Calu3 (cell line): ENCODE measurements around the gene EPS8L1. TPM values are rescaled to one million over a fixed set of nuclear protein-coding genes. Genes with fewer than 3 reads are reported as not detected.

Experiments
- BruUV-seq: library from RNA; stranded (reverse); fragments of 400-500 nt; replicated peaks from 2 replicates; lab custom pipeline; 2021; lab: Mats Ljungman, UMichigan
- CTCF ChIA-PET: fragments of 300-600 bp; sonication (Branson Sonifier 250); formaldehyde crosslinking; loops from one replicate; lab custom pipeline; 2022; ENCODE audit warnings: antibody characterized with exemption; lab: Charles Lee
- DNase-seq: peaks from one replicate; pipeline ENCODE4 v3.0.0; 2022
- H3K27ac Mint-ChIP-seq: one replicate; pipeline ENCODE4 v1.8.0; 2022; ENCODE audit warnings: mixed read lengths; ENCODE audit not compliant: unreplicated experiment
- H3K27me3 Mint-ChIP-seq: one replicate; pipeline ENCODE4 v1.8.0; 2022; ENCODE audit warnings: mixed read lengths; ENCODE audit not compliant: unreplicated experiment
- H3K36me3 Mint-ChIP-seq: one replicate; pipeline ENCODE4 v1.8.0; 2022; ENCODE audit warnings: mild to moderate bottlenecking, moderate library complexity, mixed read lengths; ENCODE audit not compliant: insufficient read depth, unreplicated experiment
- H3K4me1 Mint-ChIP-seq: one replicate; pipeline ENCODE4 v1.8.0; 2022; ENCODE audit warnings: mild to moderate bottlenecking, low read depth, mixed read lengths; ENCODE audit not compliant: unreplicated experiment
- H3K4me3 Mint-ChIP-seq: one replicate; pipeline ENCODE4 v1.8.0; 2022; ENCODE audit warnings: mild to moderate bottlenecking, low read depth, moderate library complexity, mixed read lengths; ENCODE audit not compliant: unreplicated experiment
- H3K9me3 Mint-ChIP-seq: one replicate; pipeline ENCODE4 v1.8.0; 2022; ENCODE audit warnings: low read depth, mixed read lengths; ENCODE audit not compliant: unreplicated experiment
- intact Hi-C: fragments of 100-400 bp; cut with micrococcal nuclease; formaldehyde crosslinking; loops from one replicate; pipeline ENCODE4 v1.10.0; 2022; ENCODE audit not compliant: unreplicated experiment
- total RNA-seq: library from RNA; stranded (reverse); gene quantifications from 2 replicates; pipeline ENCODE4 v1.2.3, GENCODE V29; 2022
- TF ChIP-seq, protein P1 (sequence below): fragments of 200-600 bp; IDR thresholded peaks from one replicate; pipeline ENCODE4 v1.8.0; 2022; ENCODE audit warnings: antibody characterized with exemption; ENCODE audit not compliant: unreplicated experiment

The EPS8L1 gene
- total RNA-seq, 1 experiment from 2014 or later, result 97.3 TPM

DNA sequence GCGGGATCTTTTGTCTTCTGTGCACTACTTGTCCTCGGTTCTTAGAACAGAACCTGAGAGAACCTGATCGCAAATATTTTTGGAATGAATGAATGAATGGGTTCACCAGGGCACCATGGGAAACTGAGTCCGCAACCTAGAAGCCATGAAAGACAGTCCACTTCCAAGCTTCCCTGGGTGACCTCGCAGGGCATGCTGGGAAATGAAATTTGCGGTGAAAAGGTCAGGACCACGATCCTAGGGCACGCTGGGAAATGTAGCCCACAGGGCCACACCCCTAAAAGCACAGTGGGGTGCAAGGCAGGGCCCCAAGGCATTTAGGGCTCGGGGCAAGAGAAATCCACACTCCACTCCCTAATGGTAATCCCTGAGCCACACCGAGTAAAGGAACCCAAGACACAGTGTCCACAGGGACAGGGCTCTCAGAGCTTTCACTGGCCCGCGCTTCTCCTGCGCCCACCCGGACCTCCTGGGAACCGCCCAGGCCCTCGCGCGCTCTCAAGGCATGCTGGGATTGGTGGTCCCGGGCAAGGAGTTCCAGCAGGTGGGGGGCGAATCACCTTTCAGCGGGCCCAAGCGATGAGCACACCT, 42.8 kb downstream of the EPS8L1 start:
- intact Hi-C loops, result no loop called here
- no TSS peak for BruUV-seq
- TF ChIP-seq, protein P1, sequence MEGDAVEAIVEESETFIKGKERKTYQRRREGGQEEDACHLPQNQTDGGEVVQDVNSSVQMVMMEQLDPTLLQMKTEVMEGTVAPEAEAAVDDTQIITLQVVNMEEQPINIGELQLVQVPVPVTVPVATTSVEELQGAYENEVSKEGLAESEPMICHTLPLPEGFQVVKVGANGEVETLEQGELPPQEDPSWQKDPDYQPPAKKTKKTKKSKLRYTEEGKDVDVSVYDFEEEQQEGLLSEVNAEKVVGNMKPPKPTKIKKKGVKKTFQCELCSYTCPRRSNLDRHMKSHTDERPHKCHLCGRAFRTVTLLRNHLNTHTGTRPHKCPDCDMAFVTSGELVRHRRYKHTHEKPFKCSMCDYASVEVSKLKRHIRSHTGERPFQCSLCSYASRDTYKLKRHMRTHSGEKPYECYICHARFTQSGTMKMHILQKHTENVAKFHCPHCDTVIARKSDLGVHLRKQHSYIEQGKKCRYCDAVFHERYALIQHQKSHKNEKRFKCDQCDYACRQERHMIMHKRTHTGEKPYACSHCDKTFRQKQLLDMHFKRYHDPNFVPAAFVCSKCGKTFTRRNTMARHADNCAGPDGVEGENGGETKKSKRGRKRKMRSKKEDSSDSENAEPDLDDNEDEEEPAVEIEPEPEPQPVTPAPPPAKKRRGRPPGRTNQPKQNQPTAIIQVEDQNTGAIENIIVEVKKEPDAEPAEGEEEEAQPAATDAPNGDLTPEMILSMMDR, result no peak

DNA sequence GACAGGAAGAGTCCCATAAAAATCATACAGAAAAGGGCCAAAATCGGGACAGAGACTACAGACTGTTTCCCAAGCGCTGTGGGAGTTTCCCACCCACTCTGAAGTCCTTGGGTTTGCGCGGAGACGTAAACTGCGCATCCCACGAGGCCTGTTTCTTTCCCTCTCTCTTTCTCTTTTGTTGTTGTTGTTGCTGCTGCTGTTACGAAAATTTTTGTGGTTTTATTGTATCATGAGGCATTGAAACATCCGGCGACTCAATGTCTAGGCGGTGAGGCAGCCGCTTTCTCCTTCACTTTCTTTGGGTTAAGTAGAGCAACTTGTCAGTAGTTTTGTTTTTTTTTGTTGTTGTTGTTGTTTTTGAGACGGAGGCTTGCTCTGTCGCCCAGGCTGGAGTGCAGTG, 43.4 kb downstream of the EPS8L1 start:
- no peak overlapping the region for H3K27ac Mint-ChIP-seq
- CTCF ChIA-PET, result no interaction called here
- H3K4me1 Mint-ChIP-seq, result peaks cover 22% of the 10 kb centered on the region
- TF ChIP-seq, protein P1, result no peak
- no peaks in the 10 kb centered on the region for H3K9me3 Mint-ChIP-seq
- no TSS peak for BruUV-seq
- peaks cover 28% of the 10 kb centered on the region for H3K36me3 Mint-ChIP-seq
- no peak for DNase-seq
- H3K4me3 Mint-ChIP-seq, result no peak overlapping the region
- intact Hi-C loops, result no loop called here
- H3K27me3 Mint-ChIP-seq, result peaks cover 18% of the 10 kb centered on the region

More for the DNA sequence above, 42.8 kb downstream of the EPS8L1 start:
- Mint-ChIP-seq H3K27ac (peak overlapping the region; percentile 81), H3K27me3 (peaks cover 12% of the 10 kb centered on the region), H3K9me3 (no peaks in the 10 kb centered on the region), H3K4me1 (peaks cover 22% of the 10 kb centered on the region), H3K4me3 (peak overlapping the region; percentile 83), H3K36me3 (peaks cover 28% of the 10 kb centered on the region)
- DNase-seq, result no peak
- CTCF ChIA-PET, result interaction anchor here (0.9 to 1.4 kb wide), 2 partner anchors 8 to 28 kb away, joined by 3 to 9 read pairs; no protein-coding TSS in a partner anchor

DNA sequence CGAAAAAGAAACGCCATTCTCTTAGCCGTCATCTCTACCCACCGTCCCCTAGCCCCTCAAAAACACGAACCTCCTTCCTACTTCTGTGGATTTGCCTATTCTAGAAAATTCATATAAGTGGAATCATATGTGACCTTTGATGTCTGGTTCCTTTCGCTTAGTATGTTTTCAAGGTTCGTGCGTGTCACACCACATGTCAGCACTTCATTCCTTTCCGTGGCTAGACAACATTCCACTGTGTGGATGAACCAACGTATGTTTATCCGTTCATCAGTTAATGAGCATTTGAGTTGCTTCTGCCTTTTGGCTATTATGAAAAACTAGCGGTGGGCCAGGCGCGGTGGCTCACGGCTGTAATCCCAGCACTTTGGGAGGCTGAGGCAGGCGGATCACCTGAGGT, 55.8 kb downstream of the EPS8L1 start:
- intact Hi-C loops, result no loop called here
- CTCF ChIA-PET, result no interaction called here
- no peaks in the 10 kb centered on the region for H3K36me3 Mint-ChIP-seq
- no TSS peak for BruUV-seq
- H3K9me3 Mint-ChIP-seq, result no peaks in the 10 kb centered on the region
- peaks cover 34% of the 10 kb centered on the region for H3K27me3 Mint-ChIP-seq
- TF ChIP-seq, protein P1, result no peak
- H3K4me3 Mint-ChIP-seq, result no peak overlapping the region
- DNase-seq, result no peak
- H3K27ac Mint-ChIP-seq, result no peak overlapping the region
- peaks cover 6% of the 10 kb centered on the region for H3K4me1 Mint-ChIP-seq

DNA sequence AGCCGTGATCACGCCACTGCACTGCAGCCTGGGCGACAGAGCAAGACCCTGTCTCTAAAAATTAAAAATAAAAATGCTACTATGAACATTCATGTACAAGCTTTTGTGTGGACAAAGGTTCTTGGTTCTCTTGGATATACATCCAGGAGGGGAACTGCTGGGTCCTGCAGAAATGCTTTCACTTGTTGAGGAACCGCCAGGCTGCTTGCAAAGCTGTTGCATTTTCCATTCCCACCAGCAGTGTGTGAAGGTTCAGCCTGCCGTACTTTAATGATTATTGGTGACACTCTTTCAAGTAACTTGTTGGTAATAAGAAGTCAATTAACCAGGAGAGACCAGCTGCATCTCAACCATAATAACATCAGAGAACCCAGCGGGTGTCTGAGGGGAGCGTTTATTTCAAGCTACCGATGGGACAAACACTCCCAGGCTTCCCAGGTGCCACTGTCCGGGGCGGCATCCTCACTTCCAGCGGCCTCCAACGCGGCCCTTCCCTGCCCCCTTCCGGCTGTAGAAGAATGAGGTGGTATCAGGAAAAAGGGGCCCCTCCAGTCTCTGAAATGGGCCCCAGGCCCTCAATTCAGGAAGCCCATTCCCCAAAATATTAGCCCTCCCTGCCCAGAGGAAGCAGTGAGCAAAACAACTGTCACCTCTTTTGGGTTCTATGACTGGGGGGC, 56.9 kb downstream of the EPS8L1 start:
- Mint-ChIP-seq H3K27me3 (peaks cover 22% of the 10 kb centered on the region), H3K4me1 (no peaks in the 10 kb centered on the region), H3K9me3 (no peaks in the 10 kb centered on the region), H3K4me3 (no peak overlapping the region), H3K27ac (no peak overlapping the region), H3K36me3 (peaks cover 5% of the 10 kb centered on the region)
- BruUV-seq, result no TSS peak
- intact Hi-C loops, result no loop called here
- TF ChIP-seq, protein P1, result no peak
- CTCF ChIA-PET, result interaction anchor here (1.3 kb wide), 1 partner anchor 9 kb away, joined by 3 read pairs; no protein-coding TSS in a partner anchor
- no peak for DNase-seq
